ENCODE data around the gene CDCP1.

Gene CDCP1

GRCh38 chr3:45043728-45044299, 102.4 kb downstream of the CDCP1 start:
- no peak overlapping the region for H3K4me3 ChIP-seq (ENCODE audit: low read depth, low read length)
- TF ChIP-seq POLR2A (IDR thresholded peaks at IDR 0.05; ENCODE audit: extremely low read depth, insufficient read length), result no peak
- no peak for TF ChIP-seq CTCF (IDR thresholded peaks at IDR 0.05; ENCODE audit: low read depth, low read length)
- TF ChIP-seq MAX (IDR thresholded peaks at IDR 0.05; ENCODE audit: low read depth, low read length), result no peak
- no peak for TF ChIP-seq MYC (IDR thresholded peaks at IDR 0.05; ENCODE audit: low read depth, low read length)
- peak; percentile 78 for DNase-seq (ENCODE audit: low read depth)

GRCh38 chr3:45042162-45042561, 104.0 kb downstream of the CDCP1 start:
- no peak for TF ChIP-seq MYC (IDR thresholded peaks at IDR 0.05; ENCODE audit: low read depth, low read length)
- TF ChIP-seq CTCF (IDR thresholded peaks at IDR 0.05; ENCODE audit: low read depth, low read length), result no peak
- no peak for TF ChIP-seq MAX (IDR thresholded peaks at IDR 0.05; ENCODE audit: low read depth, low read length)
- no peak for TF ChIP-seq POLR2A (IDR thresholded peaks at IDR 0.05; ENCODE audit: extremely low read depth, insufficient read length)
- peak; percentile 33 for DNase-seq (ENCODE audit: low read depth)
- H3K4me3 ChIP-seq (ENCODE audit: low read depth, low read length), result no peak overlapping the region

GRCh38 chr3:45041666-45042065, 104.5 kb downstream of the CDCP1 start:
- H3K4me3 ChIP-seq (ENCODE audit: low read depth, low read length), result no peak overlapping the region
- DNase-seq (ENCODE audit: low read depth), result peak; percentile 16
- TF ChIP-seq MAX (IDR thresholded peaks at IDR 0.05; ENCODE audit: low read depth, low read length) (no peak), POLR2A (IDR thresholded peaks at IDR 0.05; ENCODE audit: extremely low read depth, insufficient read length) (no peak), MYC (IDR thresholded peaks at IDR 0.05; ENCODE audit: low read depth, low read length) (no peak), CTCF (IDR thresholded peaks at IDR 0.05; ENCODE audit: low read depth, low read length) (no peak)

- DNase-seq (ENCODE audit: low read depth), result peak; percentile 94
- no peak for TF ChIP-seq POLR2A (IDR thresholded peaks at IDR 0.05; ENCODE audit: extremely low read depth, insufficient read length)
- peak; percentile 90 for TF ChIP-seq CTCF (IDR thresholded peaks at IDR 0.05; ENCODE audit: low read depth, low read length)
- TF ChIP-seq MAX (IDR thresholded peaks at IDR 0.05; ENCODE audit: low read depth, low read length), result peak; percentile 96
- peak; percentile 96 for TF ChIP-seq MYC (IDR thresholded peaks at IDR 0.05; ENCODE audit: low read depth, low read length)
- no peak overlapping the region for H3K4me3 ChIP-seq (ENCODE audit: low read depth, low read length)
Measured at GRCh38 chr3:45037720-45038455, 108.3 kb downstream of the CDCP1 start.

- peak overlapping the region; percentile 10 for H3K4me3 ChIP-seq (ENCODE audit: low read depth, low read length)
- peak; percentile 43 for DNase-seq (ENCODE audit: low read depth)
- TF ChIP-seq CTCF (IDR thresholded peaks at IDR 0.05; ENCODE audit: low read depth, low read length) (no peak), MAX (IDR thresholded peaks at IDR 0.05; ENCODE audit: low read depth, low read length) (no peak), POLR2A (IDR thresholded peaks at IDR 0.05; ENCODE audit: extremely low read depth, insufficient read length) (no peak), MYC (IDR thresholded peaks at IDR 0.05; ENCODE audit: low read depth, low read length) (no peak)
Measured at GRCh38 chr3:45035441-45036301, 110.5 kb downstream of the CDCP1 start.

All from NB4 (cell line).